HG02885 (cell line): ENCODE data around the gene ZNF709.
"Not testable (repeated sequence)": the region's sequence is repeated elsewhere in the genome, so short reads cannot be mapped to it uniquely, and the experiment has no call there.

Source experiments
- ATAC-seq: cut with Tn5 transposase; IDR thresholded peaks from one replicate; pipeline ENCODE4 v1.9.1; 2021; ENCODE audit warnings: mild to moderate bottlenecking; ENCODE audit not compliant: unreplicated experiment, poor library complexity

ZNF709 gene

GRCh38 chr19:12464139-12464538 is 20.5 kb downstream of the ZNF709 start:
- ATAC-seq, result not testable (repeated sequence)

- no peak for ATAC-seq
These were observed 31.1 kb downstream of the ZNF709 start for GRCh38 chr19:12453495-12453894.

GRCh38 chr19:12450844-12451243 is 33.8 kb downstream of the ZNF709 start:
- ATAC-seq, result no peak

GRCh38 chr19:12448808-12449207 is 35.8 kb downstream of the ZNF709 start:
- no peak for ATAC-seq

GRCh38 chr19:12440541-12441316 is 43.9 kb downstream of the ZNF709 start, which contains the start of gene ZNF443:
Gene ZNF443, minus strand, starts transcription at chr19:12441021. Its CDS starts 107 bp downstream, at chr19:12440914.
- ATAC-seq, result peak; percentile 97

GRCh38 chr19:12439686-12440540 is 44.7 kb downstream of the ZNF709 start:
- not testable (repeated sequence) for ATAC-seq

GRCh38 chr19:12430726-12431299 is 53.8 kb downstream of the ZNF709 start:
- ATAC-seq, result not testable (repeated sequence)

GRCh38 chr19:12425888-12426274 is 58.7 kb downstream of the ZNF709 start:
- no peak for ATAC-seq

GRCh38 chr19:12425236-12425887 is 59.3 kb downstream of the ZNF709 start:
- no peak for ATAC-seq

GRCh38 chr19:12417273-12417672 is 67.3 kb downstream of the ZNF709 start:
- not testable (repeated sequence) for ATAC-seq

- ATAC-seq, result no peak
These were observed 72.7 kb downstream of the ZNF709 start for GRCh38 chr19:12411893-12412292.
